Dedifferentiated amniotic fluid mesenchymal stem cell (primary cell): ENCODE results near the gene NRK.
"Not testable (repeated sequence)": the region's sequence is repeated elsewhere in the genome, so short reads cannot be mapped to it uniquely, and the experiment has no call there.

Experiments used
- DNase-seq: peaks from one replicate; pipeline ENCODE4 v3.0.0-alpha.2; 2016; ENCODE audit errors: extremely low spot score

NRK gene

DNA sequence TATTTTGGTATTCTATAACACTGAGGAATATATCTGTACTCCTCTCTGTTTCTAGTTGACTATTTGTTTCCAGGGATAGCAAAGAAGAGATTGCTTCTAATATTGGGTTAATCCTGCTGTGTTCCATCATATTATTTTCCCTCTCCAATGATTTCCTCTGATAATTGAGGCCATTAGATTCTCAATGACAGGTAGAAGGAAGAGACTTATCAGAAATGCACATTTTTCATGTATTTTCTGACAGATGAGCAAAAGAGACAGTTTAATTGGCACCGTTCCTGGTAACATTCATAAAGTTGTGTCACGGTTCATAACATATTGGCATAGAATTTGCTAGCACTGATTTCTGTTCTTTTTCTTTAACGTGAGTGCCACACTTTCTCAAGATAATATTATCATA is 58.2 kb downstream of the NRK start:
- DNase-seq: no peak

DNA sequence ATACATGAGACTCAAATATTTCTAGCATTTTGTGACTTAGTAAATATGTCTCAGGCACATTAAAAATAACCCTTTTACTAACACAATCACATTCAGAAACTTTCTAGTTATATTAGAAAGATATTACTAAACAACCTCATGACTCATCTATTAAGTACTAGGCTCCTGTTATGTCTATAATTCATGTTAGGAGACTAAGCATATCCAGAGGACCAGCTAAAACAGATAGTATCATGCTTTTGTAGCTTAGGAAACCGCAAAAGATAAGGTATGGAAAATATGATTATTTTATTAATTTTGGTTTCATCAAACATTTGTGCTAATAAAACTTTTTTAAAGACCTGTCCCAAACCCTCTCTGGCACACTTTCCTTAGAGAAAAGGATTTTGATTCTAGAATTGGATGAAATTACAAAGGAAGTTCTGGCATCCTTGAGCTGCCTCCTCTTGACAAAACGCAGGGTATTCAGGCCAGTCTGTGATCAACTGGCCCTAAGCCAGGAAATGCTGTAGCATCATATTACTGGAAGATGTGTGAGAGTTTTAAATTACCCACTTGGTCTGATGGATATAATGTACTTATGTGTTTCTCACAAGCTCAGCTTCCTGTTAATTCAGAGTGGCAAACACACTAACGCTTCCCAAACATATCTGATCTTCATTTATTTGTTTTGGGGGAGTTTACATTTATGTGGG is 60.4 kb downstream of the NRK start:
- DNase-seq: no peak

- DNase-seq: no peak
These were observed 72.4 kb downstream of the NRK start for GRCh38 chrX:105894721-105895120.

- DNase-seq: no peak
These were observed 87.2 kb downstream of the NRK start for GRCh38 chrX:105909576-105909975.

DNA sequence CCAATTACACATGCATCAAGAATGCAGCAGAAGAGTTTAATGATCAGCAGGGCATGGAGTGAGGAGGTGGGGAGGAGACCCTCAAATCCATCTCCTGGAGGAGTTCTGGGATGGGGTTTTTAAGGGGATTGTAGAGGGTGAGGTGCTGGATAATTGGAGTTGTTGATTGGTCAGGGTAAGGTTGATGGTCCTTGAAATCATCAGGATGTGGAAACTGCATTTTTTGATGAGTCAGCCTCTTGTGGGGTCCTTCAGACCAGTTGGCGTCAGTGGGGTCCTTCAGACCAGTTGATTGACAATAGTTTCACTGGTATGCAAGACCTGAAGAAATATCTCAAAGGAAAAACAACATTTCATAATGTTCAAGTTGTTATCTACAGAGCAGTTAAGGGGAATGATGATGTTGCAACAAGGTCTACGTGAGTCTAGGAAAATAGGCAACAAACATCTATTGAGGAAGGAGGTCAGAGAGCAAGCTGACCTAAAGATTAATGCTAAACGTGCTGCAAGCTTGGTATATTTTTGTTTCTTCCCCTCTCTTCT is 88.3 kb downstream of the NRK start:
- no peak for DNase-seq

GRCh38 chrX:105945266-105945665 is 122.9 kb downstream of the NRK start:
- no peak for DNase-seq

GRCh38 chrX:105969487-105969886 is 147.1 kb downstream of the NRK start:
- no peak for DNase-seq

DNA sequence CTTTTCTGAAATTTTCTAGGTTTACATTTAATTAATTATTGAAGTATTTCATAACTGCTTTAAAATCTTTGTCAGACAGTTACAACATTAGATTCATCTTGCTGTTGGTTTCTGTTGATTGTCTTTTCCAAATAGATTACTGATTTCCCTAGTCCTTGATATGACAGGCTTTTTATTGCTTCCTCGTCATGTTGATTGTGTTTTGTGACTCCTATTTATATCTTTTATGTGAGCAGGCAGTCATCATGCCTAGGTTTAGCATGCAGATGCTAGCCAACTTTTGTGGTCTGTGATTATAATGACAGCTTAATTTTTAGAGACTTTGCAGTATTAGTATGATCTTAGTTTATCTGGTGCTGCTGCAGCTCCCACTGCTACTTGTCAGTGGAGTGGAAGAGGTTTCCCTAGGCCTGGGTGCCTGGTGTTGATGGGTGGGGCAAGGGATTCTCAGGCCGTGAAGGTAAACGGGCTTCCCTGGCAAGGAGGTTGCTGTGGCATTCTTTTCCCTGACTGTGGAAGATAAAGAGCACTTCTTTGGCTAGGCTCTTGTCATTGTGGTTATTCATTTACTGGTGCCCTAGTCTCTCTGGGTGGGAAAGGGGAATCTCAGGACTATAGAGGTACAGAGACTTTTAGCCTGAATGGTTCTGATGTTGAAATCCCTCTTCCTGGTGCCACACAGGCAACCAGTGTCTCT is 150.5 kb downstream of the NRK start:
- DNase-seq: no peak

DNA sequence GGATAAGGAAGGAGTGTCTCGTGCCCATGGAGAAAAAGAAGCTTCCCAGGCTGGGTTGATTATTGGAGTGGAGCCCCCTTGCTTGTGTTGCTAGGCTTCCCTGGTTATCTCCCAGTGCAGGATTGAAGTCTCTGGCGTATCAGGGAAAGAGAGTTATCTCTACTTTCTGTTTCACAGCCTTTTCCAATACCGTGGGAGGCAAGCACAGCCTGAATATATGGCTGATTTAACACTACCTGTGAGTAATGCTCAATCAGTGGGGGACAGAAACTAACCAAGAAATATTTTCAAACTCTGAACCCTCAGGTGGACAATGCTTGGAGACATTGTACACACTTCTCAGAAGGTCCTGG is 151.0 kb downstream of the NRK start:
- no peak for DNase-seq

DNA sequence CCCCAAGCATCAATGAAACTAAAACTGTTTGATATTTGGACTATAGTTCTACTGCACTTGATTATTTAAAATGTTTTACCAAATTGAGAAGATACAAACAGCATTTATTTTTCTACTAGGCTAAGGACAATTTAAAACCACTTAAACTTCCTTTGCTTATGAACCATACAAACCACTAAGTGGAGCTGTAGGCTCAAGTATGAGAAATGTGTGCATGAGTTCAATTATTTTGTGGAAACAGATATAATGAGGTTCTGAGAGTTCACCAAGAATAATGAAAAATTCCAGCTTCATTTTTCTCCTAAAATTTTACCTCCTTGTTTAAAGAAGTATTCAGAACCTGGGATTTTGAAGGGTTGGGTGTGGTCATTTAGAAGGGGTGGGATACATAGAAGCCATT is 153.0 kb downstream of the NRK start:
- no peak for DNase-seq

GRCh38 chrX:105981772-105982485 is 159.6 kb downstream of the NRK start:
- DNase-seq: no peak

DNA sequence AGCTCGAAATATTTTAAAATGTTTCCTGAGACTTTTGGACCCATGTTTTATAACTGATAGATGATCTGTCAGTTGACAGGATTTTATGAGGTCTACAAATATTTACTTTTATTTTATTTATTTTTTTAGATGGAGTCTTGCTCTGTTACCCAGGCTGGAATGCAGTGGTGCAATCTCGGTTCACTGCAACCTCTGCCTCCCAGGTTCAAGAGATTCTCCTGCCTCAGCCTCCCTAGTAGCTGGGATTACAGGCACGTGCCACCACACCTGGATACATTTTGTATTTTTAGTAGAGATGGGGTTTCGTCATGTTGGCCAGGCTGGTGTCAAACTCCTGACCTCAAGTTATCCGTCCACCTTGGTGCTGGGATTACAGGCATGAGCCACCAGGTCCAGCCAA is 166.1 kb downstream of the NRK start:
- not testable (repeated sequence) for DNase-seq

GRCh38 chrX:105999294-105999693 is 177.0 kb downstream of the NRK start:
- no peak for DNase-seq

DNA sequence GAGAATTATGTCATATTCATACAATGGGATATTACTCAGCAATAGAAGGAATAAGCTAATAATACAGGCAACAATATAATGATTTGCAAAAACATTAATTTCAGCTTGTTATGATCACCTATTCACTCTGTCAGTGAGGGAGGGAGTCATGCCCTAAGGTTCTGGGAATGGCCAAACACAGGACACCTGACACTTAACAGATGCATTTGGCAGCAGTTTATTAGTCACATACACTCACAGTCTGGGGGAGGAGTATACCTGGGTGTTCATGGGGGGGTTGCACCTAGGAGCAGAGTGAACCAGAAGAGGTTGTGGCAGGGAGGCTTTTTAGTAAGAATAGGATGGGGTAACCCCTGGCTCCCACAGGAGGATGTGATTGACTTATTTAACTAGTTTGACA is 177.9 kb downstream of the NRK start:
- no peak for DNase-seq

- not testable (repeated sequence) for DNase-seq
These were observed 178.3 kb downstream of the NRK start for GRCh38 chrX:106000609-106001008.

DNA sequence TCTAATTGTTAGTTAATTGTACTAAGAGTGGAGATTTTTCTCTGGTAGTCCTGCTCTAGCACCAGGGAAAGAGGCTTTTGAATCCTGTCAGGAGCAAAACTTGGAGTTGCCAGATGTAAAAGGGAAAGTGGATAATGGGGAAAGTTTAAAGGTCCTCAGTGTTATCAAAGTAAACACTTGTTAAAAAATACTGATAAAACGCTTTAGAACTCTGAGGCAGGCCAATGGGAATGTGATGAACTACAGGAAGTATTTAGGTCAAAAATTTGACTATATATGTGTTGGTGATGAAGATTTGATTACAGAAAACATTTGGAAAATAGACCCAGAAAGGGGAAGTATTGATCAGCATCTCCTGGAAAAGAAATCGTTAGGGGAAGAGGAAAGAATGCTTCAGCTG is 183.3 kb downstream of the NRK start:
- DNase-seq: no peak

- no peak for DNase-seq
These were observed 185.5 kb downstream of the NRK start for GRCh38 chrX:106007815-106008214.
